Brain microvascular endothelial cell (primary cell): ENCODE results near the gene RCOR3.

Experiments used
- DNase-seq: peaks from one replicate; pipeline ENCODE4 v3.0.0-alpha.2; 2020
- H3K27ac ChIP-seq: fragments of 250-450 bp; sonication (Bioruptor Pico); 2 replicates; pipeline ENCODE4 v1.5.1; 2020; ENCODE audit warnings: mild to moderate bottlenecking, moderate library complexity
- H3K27me3 ChIP-seq: fragments of 250-450 bp; sonication (Bioruptor Pico); replicated peaks from 2 replicates; pipeline ENCODE4 v1.5.1; 2020; ENCODE audit warnings: mild to moderate bottlenecking
- H3K36me3 ChIP-seq: fragments of 250-450 bp; sonication (Bioruptor Pico); replicated peaks from 2 replicates; pipeline ENCODE4 v1.5.1; 2020; ENCODE audit warnings: mild to moderate bottlenecking
- H3K4me3 ChIP-seq: 2 replicates; pipeline ENCODE4 v1.5.1; 2011; ENCODE audit warnings: low read depth, mild to moderate bottlenecking, control low read depth, low read length, moderate library complexity
- in situ Hi-C: cut with HindIII; loops from 2 replicates; pipeline ENCODE4 v1.10.0; 2017; ENCODE audit warnings: low sequenced_read_pairs, low pct_ligation_motif_present
- TF ChIP-seq, protein P1 (sequence below): IDR thresholded peaks from 2 replicates; pipeline ENCODE4 v1.5.1; 2011; ENCODE audit warnings: low read depth, mild to moderate bottlenecking, moderate library complexity, low read length, control low read depth, inconsistent platforms; ENCODE audit errors: missing control alignments

Gene RCOR3

GRCh38 chr1:211358685-211359084 is 99.5 kb downstream of the RCOR3 start:
- DNase-seq, result no peak
- in situ Hi-C loops, result no loop called here
- Histone ChIP-seq H3K36me3 (peaks cover 12% of the 10 kb centered on the region), H3K27me3 (no peaks in the 10 kb centered on the region), H3K27ac (no peak overlapping the region), H3K4me3 (no peak overlapping the region)
- TF ChIP-seq, protein P1, sequence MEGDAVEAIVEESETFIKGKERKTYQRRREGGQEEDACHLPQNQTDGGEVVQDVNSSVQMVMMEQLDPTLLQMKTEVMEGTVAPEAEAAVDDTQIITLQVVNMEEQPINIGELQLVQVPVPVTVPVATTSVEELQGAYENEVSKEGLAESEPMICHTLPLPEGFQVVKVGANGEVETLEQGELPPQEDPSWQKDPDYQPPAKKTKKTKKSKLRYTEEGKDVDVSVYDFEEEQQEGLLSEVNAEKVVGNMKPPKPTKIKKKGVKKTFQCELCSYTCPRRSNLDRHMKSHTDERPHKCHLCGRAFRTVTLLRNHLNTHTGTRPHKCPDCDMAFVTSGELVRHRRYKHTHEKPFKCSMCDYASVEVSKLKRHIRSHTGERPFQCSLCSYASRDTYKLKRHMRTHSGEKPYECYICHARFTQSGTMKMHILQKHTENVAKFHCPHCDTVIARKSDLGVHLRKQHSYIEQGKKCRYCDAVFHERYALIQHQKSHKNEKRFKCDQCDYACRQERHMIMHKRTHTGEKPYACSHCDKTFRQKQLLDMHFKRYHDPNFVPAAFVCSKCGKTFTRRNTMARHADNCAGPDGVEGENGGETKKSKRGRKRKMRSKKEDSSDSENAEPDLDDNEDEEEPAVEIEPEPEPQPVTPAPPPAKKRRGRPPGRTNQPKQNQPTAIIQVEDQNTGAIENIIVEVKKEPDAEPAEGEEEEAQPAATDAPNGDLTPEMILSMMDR, result no peak

GRCh38 chr1:211359876-211360275 is 100.7 kb downstream of the RCOR3 start:
- in situ Hi-C loops, result no loop called here
- no peak for DNase-seq
- Histone ChIP-seq H3K4me3 (no peak overlapping the region), H3K27ac (no peak overlapping the region), H3K36me3 (peaks cover 12% of the 10 kb centered on the region), H3K27me3 (no peaks in the 10 kb centered on the region)
- TF ChIP-seq, protein P1, result no peak

DNA sequence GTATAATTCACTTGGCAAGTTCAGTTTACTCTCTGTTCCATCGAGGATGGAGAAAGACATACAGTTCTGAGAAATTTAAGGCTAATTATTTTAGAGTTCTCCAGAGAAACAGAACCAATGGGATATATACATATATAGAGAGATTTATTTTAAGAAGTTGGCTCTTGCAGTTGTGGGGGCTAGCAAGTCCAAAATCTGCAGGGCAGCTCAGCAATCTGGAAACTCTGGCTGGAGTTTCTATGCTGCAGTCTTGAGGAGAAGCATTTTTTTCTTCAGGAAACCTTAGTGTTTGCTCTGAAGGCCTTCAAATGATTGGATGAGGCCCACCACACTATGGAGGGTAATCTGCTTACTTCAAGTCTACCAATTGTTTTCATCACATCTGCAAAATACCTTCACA is 102.0 kb downstream of the RCOR3 start:
- in situ Hi-C loops, result no loop called here

More for the DNA sequence above, 102.0 kb downstream of the RCOR3 start:
- TF ChIP-seq, protein P1, result no peak
- DNase-seq, result no peak
- Histone ChIP-seq H3K36me3 (peaks cover 10% of the 10 kb centered on the region), H3K4me3 (no peak overlapping the region), H3K27ac (no peak overlapping the region), H3K27me3 (no peaks in the 10 kb centered on the region)
